Measurements from ENCODE around the gene PGC.

Gene PGC

DNA sequence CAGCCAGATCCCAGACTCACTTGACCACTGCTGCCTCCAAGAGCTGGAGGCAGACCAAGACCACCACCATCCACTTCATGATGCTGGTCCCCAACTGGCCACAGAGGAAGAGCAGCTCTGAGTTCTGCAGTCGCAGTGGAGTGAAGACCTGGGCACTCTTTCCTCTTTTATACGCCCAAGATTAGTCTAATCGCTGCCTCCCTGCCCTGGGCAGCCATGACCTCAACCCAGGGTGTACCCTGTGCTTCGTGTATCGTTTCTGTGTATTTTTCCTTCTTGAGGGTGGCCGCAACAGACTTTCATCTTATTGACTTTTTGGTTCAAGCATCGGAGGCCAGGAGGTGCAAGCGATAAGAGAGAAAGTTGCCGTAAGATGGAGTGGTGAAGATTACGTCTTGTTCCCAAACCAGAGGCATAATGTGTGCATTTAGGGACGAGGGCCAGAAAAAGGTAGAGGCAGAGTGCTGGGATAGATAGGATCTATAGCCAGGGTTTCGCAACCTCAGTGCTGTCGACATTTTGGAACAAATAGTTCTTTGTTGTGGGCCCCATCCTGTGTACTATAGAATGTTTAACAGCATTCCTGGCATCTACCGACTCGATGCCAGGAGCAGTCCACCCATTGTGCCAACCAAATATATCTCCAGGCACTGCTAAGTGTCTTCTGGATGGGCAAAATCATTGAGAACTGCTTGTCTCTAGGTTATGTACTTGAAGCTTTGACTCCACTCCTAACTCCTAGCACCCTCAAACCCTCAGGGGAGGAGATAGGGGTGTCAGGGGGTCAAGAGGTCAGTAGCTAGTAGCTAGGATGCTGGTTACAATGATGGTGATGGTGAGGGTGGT is at the start of gene PGC:
TSS of gene PGC (minus strand) at position 142 of the 846 bp plus-strand sequence. CDS start at position 79, 63 bp downstream.
- in situ Hi-C loops (cut with HindIII; ENCODE audit: low pct_ligation_motif_present, low pct_unique_long_range_greater_than_20kb, low sequenced_read_pairs) = no loop called here
- no peak for DNase-seq

DNA sequence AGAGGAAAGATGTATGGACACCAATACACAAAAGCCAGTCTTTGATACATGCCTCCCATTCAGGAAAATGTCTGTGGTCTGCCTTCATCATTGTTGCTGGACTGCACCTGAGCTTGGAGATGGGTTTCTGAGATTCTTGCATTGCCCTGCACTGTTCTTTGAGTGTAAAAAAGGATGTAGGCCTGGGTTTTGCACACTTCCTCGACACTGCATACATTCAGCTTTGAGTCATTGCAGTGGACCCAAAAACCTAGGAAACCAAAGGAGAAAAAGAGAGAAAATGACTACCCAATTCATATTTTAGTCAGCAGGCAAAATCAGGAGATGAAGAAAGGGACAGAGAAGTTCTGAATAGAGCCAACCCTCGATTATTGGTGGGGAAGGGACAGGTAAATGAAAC is 49.3 kb upstream of the PGC start:
- in situ Hi-C loops (cut with HindIII; ENCODE audit: low pct_ligation_motif_present, low pct_unique_long_range_greater_than_20kb, low sequenced_read_pairs) = no loop called here
- DNase-seq = no peak

DNA sequence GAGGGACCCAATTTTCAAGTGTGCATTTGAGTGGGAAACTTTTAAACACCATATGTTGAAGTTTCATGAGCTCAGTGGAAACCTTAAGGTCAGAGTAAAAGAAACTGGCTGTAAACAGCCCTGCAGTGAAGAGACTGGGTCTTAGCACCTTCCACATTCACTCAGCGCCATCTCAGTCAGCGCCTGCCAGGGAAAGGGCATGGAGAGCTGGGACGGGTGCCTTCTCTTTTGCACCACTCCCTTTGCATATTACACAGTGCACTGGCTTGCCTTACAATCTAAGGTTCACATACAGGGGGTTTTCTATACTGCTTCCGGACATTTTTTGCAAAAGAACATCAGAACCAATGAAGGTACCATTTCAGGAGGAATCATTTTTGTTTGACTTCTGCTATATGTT is 44.8 kb upstream of the PGC start:
- in situ Hi-C loops (cut with HindIII; ENCODE audit: low pct_ligation_motif_present, low pct_unique_long_range_greater_than_20kb, low sequenced_read_pairs) = no loop called here
- DNase-seq = no peak

DNA sequence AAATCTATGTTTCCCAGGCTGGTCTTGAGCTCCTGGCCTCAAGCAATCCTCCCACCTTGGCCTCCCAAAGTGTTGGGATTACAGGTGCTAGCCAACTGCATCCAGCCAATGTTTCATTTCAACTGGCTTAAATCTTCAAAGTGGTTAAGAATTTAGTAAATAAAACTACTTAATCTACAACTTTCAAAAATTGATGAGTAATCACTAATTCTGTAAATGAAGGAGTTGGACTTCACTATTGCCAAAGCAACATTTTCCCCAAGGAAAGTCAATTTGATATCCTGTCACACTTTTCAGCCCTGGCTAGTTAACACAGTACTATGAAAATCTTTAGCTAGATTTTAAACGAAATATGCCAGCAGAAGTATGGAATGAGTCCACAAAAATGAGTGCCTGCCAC is 44.1 kb upstream of the PGC start:
- in situ Hi-C loops (cut with HindIII; ENCODE audit: low pct_ligation_motif_present, low pct_unique_long_range_greater_than_20kb, low sequenced_read_pairs) = no loop called here
- no peak for DNase-seq

DNA sequence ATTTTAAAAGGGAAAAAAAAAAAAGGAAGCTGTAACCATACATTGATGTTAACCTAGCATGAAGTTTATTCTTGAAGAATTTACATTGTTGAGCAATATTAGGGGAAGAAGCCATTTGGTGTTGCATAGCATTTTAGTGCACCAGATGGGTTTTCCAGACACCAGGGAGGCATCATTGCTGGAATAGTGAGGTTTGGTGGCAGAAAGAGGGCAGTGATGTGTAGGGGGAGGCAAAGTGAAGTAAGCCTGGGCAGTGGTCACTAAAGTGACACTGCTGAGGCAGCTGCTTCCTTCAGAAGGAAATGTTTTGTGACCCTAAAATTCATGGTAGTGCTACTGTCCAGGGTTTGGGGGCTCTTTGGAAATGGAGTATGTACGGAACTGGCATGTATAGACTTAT is 42.8 kb upstream of the PGC start:
- in situ Hi-C loops (cut with HindIII; ENCODE audit: low pct_ligation_motif_present, low pct_unique_long_range_greater_than_20kb, low sequenced_read_pairs) = no loop called here

DNA sequence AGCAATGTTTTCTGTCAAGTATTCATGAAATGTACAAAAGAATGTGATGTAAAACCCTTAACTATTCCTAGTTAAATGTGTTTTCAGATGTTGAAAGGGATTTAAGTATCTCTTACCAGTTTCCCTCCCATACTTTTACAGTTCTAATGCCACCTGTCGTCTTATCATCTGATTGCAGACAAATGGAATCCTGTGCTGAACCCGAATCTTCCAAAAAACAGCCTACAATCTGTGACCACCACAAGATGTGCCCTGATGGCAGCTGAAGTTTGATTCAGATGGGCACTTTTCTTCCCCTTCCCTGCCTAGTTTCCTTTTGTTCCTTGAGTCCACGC is 42.2 kb upstream of the PGC start:
- in situ Hi-C loops (cut with HindIII; ENCODE audit: low pct_ligation_motif_present, low pct_unique_long_range_greater_than_20kb, low sequenced_read_pairs) = no loop called here
- DNase-seq = no peak

More for the DNA sequence above, 42.8 kb upstream of the PGC start:
- no peak for DNase-seq

DNA sequence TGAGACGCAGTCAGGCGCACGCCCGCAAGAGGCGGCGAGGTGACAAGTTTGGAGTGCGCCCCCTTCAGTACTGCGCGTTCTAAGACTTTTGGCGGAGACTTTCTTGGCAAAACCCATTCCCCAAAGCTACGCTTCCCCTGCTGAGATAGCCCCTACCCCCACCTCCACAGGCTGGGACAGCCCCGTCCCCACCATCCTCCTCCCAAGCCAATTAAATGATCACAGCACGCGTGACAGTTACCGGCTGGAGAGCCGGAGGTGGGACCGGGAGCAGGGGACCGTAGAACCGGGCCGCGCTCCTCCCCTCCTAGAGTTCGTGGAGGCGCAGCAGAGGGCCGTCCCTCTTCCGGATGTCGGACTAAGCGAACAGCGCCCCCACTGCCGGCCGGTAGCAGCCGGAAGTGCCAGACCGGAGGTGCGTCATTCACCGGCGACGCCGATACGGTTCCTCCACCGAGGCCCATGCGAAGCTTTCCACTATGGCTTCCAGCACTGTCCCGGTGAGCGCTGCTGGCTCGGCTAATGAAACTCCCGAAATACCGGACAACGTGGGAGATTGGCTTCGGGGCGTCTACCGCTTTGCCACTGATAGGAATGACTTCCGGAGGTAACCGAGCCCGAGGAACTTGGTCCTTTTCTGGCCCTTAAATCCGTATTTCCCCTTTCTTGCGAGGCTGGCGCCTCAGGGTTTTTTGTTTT is 40.2 kb upstream of the PGC start, which contains the start of gene TOMM6:
TSS of gene TOMM6 (plus strand) at position 476 of the 699 bp plus-strand sequence. CDS start at position 480, 4 bp downstream.
- peak; percentile 91 for DNase-seq
- in situ Hi-C loops (cut with HindIII; ENCODE audit: low pct_ligation_motif_present, low pct_unique_long_range_greater_than_20kb, low sequenced_read_pairs) = no loop called here

DNA sequence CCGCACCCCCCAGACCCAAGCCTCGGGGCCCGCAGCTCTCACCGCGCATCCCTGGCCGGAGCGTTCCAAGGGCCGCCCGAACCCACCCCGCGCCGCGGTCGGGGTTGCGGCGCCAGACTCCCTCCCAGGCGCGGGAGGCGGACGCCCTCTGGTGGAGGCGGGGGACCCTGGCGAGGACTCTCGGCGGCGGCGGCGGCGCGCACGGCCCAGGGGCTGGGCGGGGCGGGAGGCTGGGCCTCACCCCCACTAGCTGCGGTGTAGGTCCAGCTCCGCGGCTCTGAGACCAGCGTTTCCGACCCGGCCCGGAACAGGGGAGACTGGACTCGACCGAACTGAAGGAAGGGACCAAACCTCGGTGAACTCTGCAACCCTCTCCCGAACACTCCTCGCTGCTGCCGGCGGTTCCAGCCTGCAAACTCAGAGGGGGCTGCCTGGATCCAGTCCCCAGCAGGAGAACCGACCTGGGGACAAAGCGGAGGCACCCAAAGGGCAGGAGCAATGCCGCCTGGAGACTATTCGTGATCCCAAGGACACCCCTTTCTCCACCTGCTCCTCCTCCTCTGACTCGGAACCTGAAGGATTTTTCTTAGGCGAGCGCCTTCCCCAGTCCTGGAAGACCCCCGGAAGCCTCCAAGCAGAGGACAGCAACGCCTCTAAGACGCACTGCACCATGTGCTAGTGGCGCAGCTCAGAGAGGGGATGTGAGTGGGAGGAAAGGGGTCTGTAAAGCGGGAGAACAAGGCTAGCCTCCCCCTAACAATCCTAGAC is 39.4 kb upstream of the PGC start:
- in situ Hi-C loops (cut with HindIII; ENCODE audit: low pct_ligation_motif_present, low pct_unique_long_range_greater_than_20kb, low sequenced_read_pairs) = no loop called here
- peak; percentile 78 for DNase-seq

DNA sequence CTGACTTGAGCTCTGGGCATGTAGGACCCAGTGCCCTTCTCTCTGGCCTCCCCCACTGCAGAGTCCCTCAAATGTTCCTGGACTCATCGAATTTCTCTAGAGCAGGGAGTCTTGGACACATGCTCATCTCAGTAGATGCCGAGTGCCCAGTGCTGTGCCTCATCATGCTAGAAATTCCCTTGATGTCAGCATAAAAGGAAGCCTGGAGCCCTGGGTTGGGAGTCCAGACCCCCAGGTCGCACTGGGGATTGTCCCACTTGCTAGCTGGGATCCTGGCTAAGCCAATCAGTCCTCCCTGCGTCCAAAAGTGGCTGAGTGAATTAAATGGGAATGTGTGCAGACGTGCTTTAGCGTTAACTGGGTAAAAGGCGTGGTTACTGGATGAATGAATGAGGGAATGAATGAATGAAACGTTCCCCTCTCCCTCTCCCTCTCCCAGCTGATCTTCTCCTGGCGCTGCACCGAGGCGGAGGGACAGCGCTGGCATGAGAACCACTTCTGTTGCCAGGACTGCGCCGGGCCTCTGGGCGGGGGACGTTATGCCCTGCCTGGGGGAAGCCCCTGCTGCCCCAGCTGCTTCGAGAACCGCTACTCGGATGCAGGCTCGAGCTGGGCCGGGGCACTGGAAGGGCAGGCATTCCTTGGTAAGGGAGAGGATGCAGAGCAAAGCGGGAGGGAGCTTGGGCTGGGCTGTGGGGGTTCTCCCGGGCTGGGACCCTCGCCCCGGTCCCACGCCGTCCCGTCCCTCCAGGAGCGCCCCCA is 38.7 kb upstream of the PGC start:
- DNase-seq = no peak
- in situ Hi-C loops (cut with HindIII; ENCODE audit: low pct_ligation_motif_present, low pct_unique_long_range_greater_than_20kb, low sequenced_read_pairs) = no loop called here

DNA sequence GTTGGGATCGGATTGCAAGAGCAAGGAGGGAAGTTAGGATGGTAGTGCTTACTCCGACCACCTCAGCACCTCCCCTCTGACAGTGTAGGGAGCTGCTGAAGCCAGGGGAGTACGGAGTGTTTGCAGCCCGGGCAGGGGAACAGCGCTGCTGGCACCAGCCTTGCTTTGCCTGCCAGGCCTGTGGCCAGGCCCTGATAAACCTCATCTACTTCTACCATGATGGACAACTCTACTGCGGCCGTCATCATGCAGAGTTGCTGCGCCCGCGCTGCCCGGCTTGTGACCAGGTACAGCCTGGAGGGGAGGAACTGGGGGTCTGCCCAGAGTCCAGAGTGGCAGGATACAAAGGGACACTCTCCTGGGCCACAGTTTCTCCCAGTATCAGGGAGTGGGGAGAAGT is 38.1 kb upstream of the PGC start:
- in situ Hi-C loops (cut with HindIII; ENCODE audit: low pct_ligation_motif_present, low pct_unique_long_range_greater_than_20kb, low sequenced_read_pairs) = no loop called here
- no peak for DNase-seq

DNA sequence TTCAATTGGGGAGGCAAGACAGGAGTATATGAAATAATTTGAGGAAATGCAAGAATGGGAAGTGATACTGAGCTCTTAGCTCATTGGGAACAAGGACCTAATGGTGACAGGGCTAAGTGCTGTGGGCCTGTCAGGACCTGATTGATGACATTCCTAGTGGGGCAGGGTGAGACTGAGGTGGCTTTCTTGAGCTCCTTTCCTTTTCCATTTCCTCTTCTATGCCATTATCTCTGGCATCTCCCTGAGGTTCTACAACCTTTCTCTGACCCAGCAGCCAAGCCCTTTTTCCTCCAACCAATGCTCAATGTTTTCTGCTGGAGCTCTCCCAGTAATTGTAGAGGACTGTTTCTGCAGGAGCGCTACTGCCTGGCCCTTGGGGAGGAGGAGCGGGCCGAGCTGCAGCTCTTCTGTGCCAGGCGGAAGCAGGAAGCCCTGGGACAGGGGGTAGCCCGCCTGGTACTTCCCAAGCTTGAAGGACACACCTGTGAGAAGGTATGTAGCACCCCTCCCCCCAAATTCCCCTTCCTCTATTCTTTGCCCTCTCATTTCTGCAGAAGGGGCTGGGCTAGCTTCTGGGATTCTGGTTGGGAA is 37.5 kb upstream of the PGC start:
- no peak for DNase-seq
- in situ Hi-C loops (cut with HindIII; ENCODE audit: low pct_ligation_motif_present, low pct_unique_long_range_greater_than_20kb, low sequenced_read_pairs) = no loop called here

DNA sequence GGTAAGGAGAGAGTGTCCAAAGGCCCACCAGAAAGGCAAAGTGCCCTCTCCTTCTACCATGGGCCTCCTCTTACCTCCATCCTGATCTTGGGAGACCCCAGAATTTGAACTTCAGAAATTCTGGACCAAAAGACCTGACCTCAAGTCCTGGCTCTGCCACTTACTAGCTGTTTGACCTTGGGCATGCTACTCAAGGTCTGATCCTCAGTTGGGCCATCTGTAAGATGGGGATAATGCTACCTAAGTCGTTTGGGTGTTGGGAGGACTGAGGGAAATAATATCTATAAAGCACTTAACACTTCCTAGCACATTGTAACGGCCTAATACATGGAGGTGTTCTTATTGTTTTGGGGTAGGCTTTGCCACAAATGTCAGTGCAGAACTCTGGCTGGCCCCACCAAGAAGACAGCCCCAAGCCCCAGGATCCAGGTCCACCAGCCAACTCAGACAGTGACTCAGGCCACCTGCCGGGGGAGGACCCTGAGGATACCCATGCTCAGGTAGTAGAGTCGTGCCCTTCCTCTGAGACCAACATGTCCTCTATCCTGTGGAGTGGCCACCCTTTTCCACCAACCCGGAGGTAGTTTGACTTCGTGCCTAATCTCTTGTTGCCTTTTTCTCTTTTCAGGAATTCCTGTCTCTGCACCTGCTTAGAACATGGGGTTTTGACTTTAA is 36.0 kb upstream of the PGC start:
- in situ Hi-C loops (cut with HindIII; ENCODE audit: low pct_ligation_motif_present, low pct_unique_long_range_greater_than_20kb, low sequenced_read_pairs) = no loop called here

DNA sequence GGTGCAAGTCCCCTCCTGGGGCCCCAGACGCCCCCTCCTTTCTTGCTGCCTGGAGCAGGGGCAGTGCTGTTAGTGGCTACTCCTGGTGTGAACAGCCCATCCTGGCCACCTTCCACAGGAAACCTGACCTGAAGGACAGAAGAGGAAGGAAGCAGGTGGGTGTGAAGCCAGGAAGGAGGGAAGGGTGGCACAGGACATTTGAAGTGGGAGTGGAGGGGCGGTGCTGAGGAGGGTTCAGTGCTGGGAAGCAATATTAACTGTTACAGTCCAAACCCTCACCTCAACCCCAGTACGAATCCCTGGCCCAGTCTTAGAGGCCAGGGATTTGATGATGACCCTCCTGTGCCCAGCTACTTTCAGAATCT is 34.2 kb upstream of the PGC start:
- in situ Hi-C loops (cut with HindIII; ENCODE audit: low pct_ligation_motif_present, low pct_unique_long_range_greater_than_20kb, low sequenced_read_pairs) = no loop called here
- no peak for DNase-seq

More for the DNA sequence above, 36.0 kb upstream of the PGC start:
- no peak for DNase-seq

DNA sequence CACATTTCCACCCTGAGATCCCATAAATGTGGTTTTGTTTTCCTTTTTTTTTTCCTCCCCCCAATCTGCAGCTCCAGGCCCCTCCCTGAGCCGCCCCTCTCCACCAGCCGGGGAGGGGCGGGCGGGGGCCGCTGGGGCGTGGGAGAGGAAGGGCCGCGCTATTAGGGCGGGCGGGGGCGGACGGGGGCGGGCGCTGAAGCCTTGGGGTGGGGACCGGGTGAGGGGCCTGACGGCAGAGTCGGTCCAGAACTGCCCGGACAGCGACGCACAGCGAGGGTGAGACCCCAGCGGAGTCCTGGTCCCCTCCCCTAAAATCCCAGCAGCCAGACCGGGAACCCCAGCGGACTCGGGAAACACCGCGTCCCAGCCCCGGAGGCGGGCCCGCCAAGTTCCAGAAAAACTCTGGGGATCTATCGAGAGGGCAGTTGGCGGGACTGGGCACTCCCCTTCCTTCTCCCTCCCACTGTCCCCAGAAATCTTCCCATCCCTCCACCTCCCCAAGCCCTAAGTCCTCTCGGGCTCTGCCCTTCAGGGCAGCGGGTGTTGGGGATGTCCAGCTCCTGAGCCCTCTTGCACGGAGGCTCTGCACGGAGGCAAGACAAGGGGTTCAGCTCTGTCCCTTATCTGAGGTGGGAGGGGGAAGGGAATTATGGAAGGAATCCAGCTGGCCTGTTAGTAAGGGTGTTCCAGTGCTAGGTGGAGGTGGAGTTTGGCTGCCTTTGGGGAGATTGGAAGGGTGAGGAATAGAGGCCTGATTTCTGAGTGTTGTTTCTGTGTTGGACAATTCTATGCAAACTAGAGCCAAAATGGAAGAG is 33.6 kb upstream of the PGC start, which contains the start of gene PRICKLE4:
TSS of gene PRICKLE4 (plus strand) at position 232 of the 815 bp plus-strand sequence. CDS start 2,692 bp downstream, outside the sequence.
- DNase-seq = peak; percentile 50
- in situ Hi-C loops (cut with HindIII; ENCODE audit: low pct_ligation_motif_present, low pct_unique_long_range_greater_than_20kb, low sequenced_read_pairs) = no loop called here

DNA sequence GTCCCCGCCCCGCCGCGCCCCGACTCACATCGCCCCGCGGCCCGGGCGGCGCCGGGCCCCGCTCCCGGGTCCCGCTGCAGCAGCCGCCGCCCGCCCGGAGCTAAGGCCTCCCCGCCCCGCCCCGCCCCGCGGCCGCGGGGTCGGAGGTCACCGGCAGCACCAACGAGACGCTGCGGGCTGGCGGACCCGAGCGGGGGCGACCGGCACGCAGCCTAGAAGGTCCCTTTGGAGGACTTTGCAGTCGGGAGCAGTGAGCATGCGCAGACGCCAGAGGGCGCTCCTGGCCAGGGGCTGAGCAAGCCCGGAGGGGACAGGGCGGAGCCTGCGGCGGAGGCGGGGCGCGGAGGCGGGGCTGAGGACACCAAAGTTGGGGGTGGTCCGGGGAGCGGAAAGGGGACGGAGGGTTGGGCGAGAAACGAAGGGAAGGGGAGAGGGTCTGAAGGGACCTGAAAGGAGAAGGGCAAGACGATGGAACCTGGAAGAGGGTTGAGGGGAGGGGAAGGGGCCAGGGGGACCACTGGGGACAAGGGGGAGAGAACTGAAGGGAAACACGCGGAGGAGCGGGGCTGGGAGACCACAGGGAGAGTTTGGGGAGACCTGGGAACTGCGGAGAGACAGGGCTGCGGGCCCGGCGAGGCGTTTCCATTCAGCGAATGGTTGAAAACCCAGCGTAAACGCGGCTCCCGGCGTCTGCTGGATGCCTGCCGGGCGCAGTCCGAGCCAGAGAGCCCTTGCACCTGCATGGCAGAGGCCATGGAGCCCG is 32.8 kb upstream of the PGC start, which contains the start of gene FRS3:
TSS of gene FRS3 (minus strand) at position 113 of the 763 bp plus-strand sequence. CDS start 2,913 bp downstream, outside the sequence.
- in situ Hi-C loops (cut with HindIII; ENCODE audit: low pct_ligation_motif_present, low pct_unique_long_range_greater_than_20kb, low sequenced_read_pairs) = no loop called here
- DNase-seq = peak; percentile 93

DNA sequence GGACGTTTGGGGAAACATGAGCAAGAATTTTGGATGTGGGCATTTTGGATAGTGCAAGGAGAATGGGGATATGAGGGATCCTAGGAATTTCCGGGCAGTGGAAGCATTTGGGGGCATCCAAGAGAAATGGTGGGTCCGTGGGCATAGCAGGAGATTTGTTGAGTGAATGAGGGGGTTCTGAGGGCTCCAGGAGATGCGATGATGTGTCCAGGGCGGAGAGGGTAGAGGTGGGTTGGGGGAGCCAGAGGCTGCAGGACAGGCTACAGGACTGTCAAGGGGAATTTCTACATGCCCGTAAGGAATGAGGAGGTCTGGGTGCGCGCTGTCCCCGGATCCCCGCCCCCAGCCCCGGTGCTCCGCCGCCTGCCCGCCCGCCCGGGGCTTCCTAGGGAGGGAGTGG is 32.1 kb upstream of the PGC start:
- in situ Hi-C loops (cut with HindIII; ENCODE audit: low pct_ligation_motif_present, low pct_unique_long_range_greater_than_20kb, low sequenced_read_pairs) = no loop called here
- DNase-seq = no peak

Measured in ACHN (cell line).